Measurements from ENCODE around the gene AP1S1. TPM values are rescaled to one million over a fixed set of nuclear protein-coding genes. Genes with fewer than 3 reads are reported as not detected.

Gene AP1S1
- total and polyA plus RNA-seq, 9 of the 15 experiments (the other 6 are each of a cell fraction or from before 2014, with no cell fraction given): 4.4 to 149 (median 89.4) TPM

GRCh38 chr7:101156866-101157589 is 2.8 kb downstream of the AP1S1 start:
- Histone ChIP-seq H3K4me3 (no peak overlapping the region), H4K20me1 (replicated peaks; ENCODE audit: control insufficient read depth, insufficient read depth, low read length) (no peaks in the 10 kb centered on the region), H3K9me3 (replicated peaks; ENCODE audit: control insufficient read depth, insufficient read depth, low read depth, low read length) (no peaks in the 10 kb centered on the region), H3K27ac (ENCODE audit: extremely low read depth, low read depth, low read length) (no peak overlapping the region; the same call in 2 of the 3 replicates), H3K36me3 (ENCODE audit: control insufficient read depth, insufficient read depth, low read length) (peaks cover 44% of the 10 kb centered on the region; the same call in 2 of the 3 replicates), H2AFZ (ENCODE audit: low read depth, low read length) (no peak overlapping the region; the same call in 1 of the 2 replicates), H3K79me2 (ENCODE audit: control insufficient read depth, insufficient read depth, low read length) (peaks cover 12% of the 10 kb centered on the region), H3K27me3 (ENCODE audit: control insufficient read depth in 2 of 2, insufficient read depth in 2 of 2, low read length in 2 of 2) (no peaks in the 10 kb centered on the region), H3K9ac (ENCODE audit: insufficient read depth in 1 of 2, low read depth in 2 of 2, low read length in 2 of 2) (peak overlapping the region in 1 of 2 experiments; percentile 49; a peak in 1 of 4 replicates), H3K9me1 (ENCODE audit: control insufficient read depth, insufficient read depth, low read length) (no peaks in the 10 kb centered on the region), H3K4me2 (ENCODE audit: insufficient read depth, low read length) (no peak overlapping the region), H3K4me1 (replicated peaks in 1 of 2; ENCODE audit: control insufficient read depth in 2 of 2, insufficient read depth in 2 of 2, low read length in 2 of 2) (peaks cover 20 to 40% of the 10 kb centered on the region in 2 experiments)
- ChIA-PET POLR2A (interaction anchor here (0.5 to 1.4 kb wide), 4 partner anchors 9 to 703 kb away, joined by 3 to 4 read pairs (median 3); partner anchors contain the start of gene VGF), CTCF (ENCODE audit: low intra/inter-chr PET ratio) (interaction anchor here (0.6 kb wide), 1 partner anchor 134 kb away, joined by 6 read pairs; no protein-coding TSS in a partner anchor)
- peak in 1 of 4 experiments; percentile 56 for DNase-seq (ENCODE audit: extremely low read depth in 1 of 4, low spot score in 3 of 4)
- 57% methylated on average over 14 of the region's 14 CpGs for WGBS (ENCODE audit: insufficient coverage, low coverage, missing lambda C conversion rate)
- in situ Hi-C loops (cut with MboI) (no loop called here), intact Hi-C loops (cut with micrococcal nuclease) (loop anchor here (1.0 kb wide), 1 partner anchor 8 kb away; the partner anchor contains the start of gene VGF)
- peak; percentile 22 for ATAC-seq
- peak; percentile 81 for FAIRE-seq
- BruUV-seq (replicated peaks): no TSS peak
- no peak for TF ChIP-seq ZNF282 (CRISPR knock-in tag; IDR thresholded peaks at IDR 0.05)
- TF ChIP-seq, protein P1, sequence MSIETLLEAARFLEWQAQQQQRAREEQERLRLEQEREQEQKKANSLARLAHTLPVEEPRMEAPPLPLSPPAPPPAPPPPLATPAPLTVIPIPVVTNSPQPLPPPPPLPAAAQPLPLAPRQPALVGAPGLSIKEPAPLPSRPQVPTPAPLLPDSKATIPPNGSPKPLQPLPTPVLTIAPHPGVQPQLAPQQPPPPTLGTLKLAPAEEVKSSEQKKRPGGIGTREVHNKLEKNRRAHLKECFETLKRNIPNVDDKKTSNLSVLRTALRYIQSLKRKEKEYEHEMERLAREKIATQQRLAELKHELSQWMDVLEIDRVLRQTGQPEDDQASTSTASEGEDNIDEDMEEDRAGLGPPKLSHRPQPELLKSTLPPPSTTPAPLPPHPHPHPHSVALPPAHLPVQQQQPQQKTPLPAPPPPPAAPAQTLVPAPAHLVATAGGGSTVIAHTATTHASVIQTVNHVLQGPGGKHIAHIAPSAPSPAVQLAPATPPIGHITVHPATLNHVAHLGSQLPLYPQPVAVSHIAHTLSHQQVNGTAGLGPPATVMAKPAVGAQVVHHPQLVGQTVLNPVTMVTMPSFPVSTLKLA (conservative IDR thresholded peaks at IDR 0.05): peak; percentile 55 to 76
- TF ChIP-seq RBM39 (optimal IDR thresholded peaks at IDR 0.05; ENCODE audit: low read depth, low read length): no peak
- no peak for TF ChIP-seq ZNF79 (CRISPR knock-in tag; IDR thresholded peaks at IDR 0.05; ENCODE audit: low read depth)
- no peak for TF ChIP-seq KDM1A (IDR thresholded peaks at IDR 0.05)
- no peak for TF ChIP-seq MTA2 (IDR thresholded peaks at IDR 0.05; ENCODE audit: low read depth)
- TF ChIP-seq ELF1 (tag; IDR thresholded peaks at IDR 0.05): no peak
- no peak for TF ChIP-seq CBX2 (IDR thresholded peaks at IDR 0.05; ENCODE audit: insufficient read depth, low read length, poor library complexity, severe bottlenecking)
- TF ChIP-seq TGIF2 (CRISPR knock-in tag; IDR thresholded peaks at IDR 0.05): no peak
- TF ChIP-seq ZNF778 (CRISPR knock-in tag; IDR thresholded peaks at IDR 0.05): no peak
- TF ChIP-seq MAFF (IDR thresholded peaks at IDR 0.05; ENCODE audit: low read length): peak; percentile 71
- no peak for TF ChIP-seq SIN3B (IDR thresholded peaks at IDR 0.05; ENCODE audit: low read depth)
- TF ChIP-seq, protein P2, sequence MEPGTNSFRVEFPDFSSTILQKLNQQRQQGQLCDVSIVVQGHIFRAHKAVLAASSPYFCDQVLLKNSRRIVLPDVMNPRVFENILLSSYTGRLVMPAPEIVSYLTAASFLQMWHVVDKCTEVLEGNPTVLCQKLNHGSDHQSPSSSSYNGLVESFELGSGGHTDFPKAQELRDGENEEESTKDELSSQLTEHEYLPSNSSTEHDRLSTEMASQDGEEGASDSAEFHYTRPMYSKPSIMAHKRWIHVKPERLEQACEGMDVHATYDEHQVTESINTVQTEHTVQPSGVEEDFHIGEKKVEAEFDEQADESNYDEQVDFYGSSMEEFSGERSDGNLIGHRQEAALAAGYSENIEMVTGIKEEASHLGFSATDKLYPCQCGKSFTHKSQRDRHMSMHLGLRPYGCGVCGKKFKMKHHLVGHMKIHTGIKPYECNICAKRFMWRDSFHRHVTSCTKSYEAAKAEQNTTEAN (CRISPR knock-in tag; IDR thresholded peaks at IDR 0.05): no peak
- 0 out of 2 replicates have a peak, but pooled peaks have one; percentile 40 for TF ChIP-seq SREBF2 (CRISPR knock-in tag; IDR thresholded peaks at IDR 0.05)
- TF ChIP-seq MYC (IDR thresholded peaks at IDR 0.05; ENCODE audit: low read depth, low read length): 0 out of 2 replicates have a peak, but pooled peaks have one; percentile 24
- no peak for TF ChIP-seq MYC (CRISPR knock-in tag; IDR thresholded peaks at IDR 0.05; ENCODE audit: borderline replicate concordance, low read depth)
- TF ChIP-seq, protein P3, sequence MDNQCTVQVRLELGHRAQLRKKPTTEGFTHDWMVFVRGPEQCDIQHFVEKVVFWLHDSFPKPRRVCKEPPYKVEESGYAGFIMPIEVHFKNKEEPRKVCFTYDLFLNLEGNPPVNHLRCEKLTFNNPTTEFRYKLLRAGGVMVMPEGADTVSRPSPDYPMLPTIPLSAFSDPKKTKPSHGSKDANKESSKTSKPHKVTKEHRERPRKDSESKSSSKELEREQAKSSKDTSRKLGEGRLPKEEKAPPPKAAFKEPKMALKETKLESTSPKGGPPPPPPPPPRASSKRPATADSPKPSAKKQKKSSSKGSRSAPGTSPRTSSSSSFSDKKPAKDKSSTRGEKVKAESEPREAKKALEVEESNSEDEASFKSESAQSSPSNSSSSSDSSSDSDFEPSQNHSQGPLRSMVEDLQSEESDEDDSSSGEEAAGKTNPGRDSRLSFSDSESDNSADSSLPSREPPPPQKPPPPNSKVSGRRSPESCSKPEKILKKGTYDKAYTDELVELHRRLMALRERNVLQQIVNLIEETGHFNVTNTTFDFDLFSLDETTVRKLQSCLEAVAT (IDR thresholded peaks at IDR 0.05): 0 out of 4 replicates have a peak, but pooled peaks of 1 of the 2 experiments have one; percentile 56
- no peak for TF ChIP-seq MAZ (CRISPR knock-in tag; conservative IDR thresholded peaks at IDR 0.05 in 1 of 2, IDR thresholded peaks at IDR 0.05 in 1 of 2)
